Prostate gland (tissue), 2 donors: Measurements from ENCODE around the gene DUSP8. TPM values are rescaled to one million over a fixed set of nuclear protein-coding genes. Genes with fewer than 3 reads are reported as not detected.
A peak's percentile ranks its signal among the peaks of the same experiment; 100 is the strongest.

Source experiments
- DNase-seq: peaks from one replicate; pipeline ENCODE4 v3.0.0-alpha.2; 2019; ENCODE audit warnings: low spot score
- H3K27ac ChIP-seq, 2 donors: fragments of 200-600 bp; sonication (generic); 2 replicates each; pipeline ENCODE4 v1.5.1; 2017 to 2019
- H3K27me3 ChIP-seq: fragments of 200-600 bp; sonication (generic); replicated peaks from 2 replicates; pipeline ENCODE4 v1.5.1; 2019; ENCODE audit not compliant: insufficient read depth
- H3K36me3 ChIP-seq, 2 donors: fragments of 200-600 bp; sonication (generic); 1 replicate in 1 of 2; 2 replicates in 1 of 2; pipeline versions ENCODE4 v1.5.1 to v1.8.1; 2017 to 2019
- H3K4me1 ChIP-seq: fragments of 200-600 bp; sonication (generic); replicated peaks from 2 replicates; pipeline ENCODE4 v1.5.1; 2019
- H3K4me3 ChIP-seq, 2 donors: fragments of 200-600 bp; sonication (generic); 2 replicates each; pipeline ENCODE4 v1.5.1; 2017 to 2019
- H3K9me3 ChIP-seq: fragments of 200-600 bp; sonication (generic); 2 replicates; pipeline ENCODE4 v1.5.1; 2017
- CTCF ChIP-seq, 4 experiments: fragments of 200-600 bp in 2 of 4; fragments of 450-650 bp in 2 of 4; sonication (generic) in 2 of 4; IDR thresholded peaks; 1 replicate in 3 of 4; 2 replicates in 1 of 4; pipeline ENCODE4 v1.5.1; 2016 to 2019; ENCODE audit warnings: antibody characterized with exemption in 4 of 4, mild to moderate bottlenecking in 2 of 4, moderate library complexity in 2 of 4
- POLR2A ChIP-seq: fragments of 450-650 bp; IDR thresholded peaks from one replicate; pipeline ENCODE4 v1.6.1; 2016; ENCODE audit warnings: antibody characterized with exemption, mild to moderate bottlenecking
- POLR2AphosphoS5 ChIP-seq: sonication (generic); formaldehyde crosslinking; IDR thresholded peaks from one replicate; pipeline ENCODE4 v1.6.1; 2017; ENCODE audit warnings: antibody characterized with exemption
- WGBS: methylation state at CpG from one replicate; pipeline ENCODE4 v1.1.5; 2018; 5-methylcytosine and 5-hydroxymethylcytosine counted together
- intact Hi-C: fragments of 100-400 bp; cut with DNase I; formaldehyde crosslinking; loops from one replicate; pipeline ENCODE4 v1.14.2; 2022
- total RNA-seq, 2 donors: library from RNA; depleted of rRNA; stranded (reverse); fragments of >200 nt; gene quantifications; one replicate each; pipeline ENCODE4 v1.1.0, GENCODE V29; 2016

DUSP8 gene
- total RNA-seq, 2 donors from 2014 or later: 8.8 to 17.2 TPM

GRCh38 chr11:1532014-1532586, 40.0 kb downstream of the DUSP8 start:
- no peaks in the 10 kb centered on the region for H3K36me3 ChIP-seq
- intact Hi-C loops: loop anchor here (5.0 kb wide), 1 partner anchor 80 kb away; no protein-coding TSS in a partner anchor
- peak overlapping the region; percentile 51 to 63 for H3K27ac ChIP-seq
- 32% methylated on average over 17 of the region's 17 CpGs for WGBS
- TF ChIP-seq CTCF (IDR thresholded peaks at IDR 0.05): peak in 2 of 4 experiments; percentile 8 to 17
- peak; percentile 64 for TF ChIP-seq POLR2AphosphoS5
- no peak for TF ChIP-seq POLR2A
- no peaks in the 10 kb centered on the region for H3K27me3 ChIP-seq
- no peak overlapping the region for H3K4me3 ChIP-seq
- no peaks in the 10 kb centered on the region for H3K9me3 ChIP-seq
- DNase-seq: peak; percentile 74
- peaks cover 23% of the 10 kb centered on the region for H3K4me1 ChIP-seq

- WGBS: 45% methylated on average over 12 of the region's 12 CpGs
- H3K4me1 ChIP-seq: peaks cover 23% of the 10 kb centered on the region
- H3K9me3 ChIP-seq: no peaks in the 10 kb centered on the region
- TF ChIP-seq CTCF (IDR thresholded peaks at IDR 0.05) (no peak), POLR2A (no peak)
- no peaks in the 10 kb centered on the region for H3K36me3 ChIP-seq
- no peak overlapping the region for H3K4me3 ChIP-seq
- H3K27ac ChIP-seq: peak overlapping the region in 1 of 2 donors; percentile 28
- DNase-seq: no peak
- intact Hi-C loops: loop anchor here (5.0 kb wide), 1 partner anchor 79 kb away; no protein-coding TSS in a partner anchor
- no peaks in the 10 kb centered on the region for H3K27me3 ChIP-seq
These were observed 40.5 kb downstream of the DUSP8 start for GRCh38 chr11:1531449-1532013.

GRCh38 chr11:1530686-1531448, 41.2 kb downstream of the DUSP8 start:
- H3K4me1 ChIP-seq: peaks cover 23% of the 10 kb centered on the region
- intact Hi-C loops: loop anchor here (5.0 kb wide), 1 partner anchor 79 kb away; no protein-coding TSS in a partner anchor
- no peaks in the 10 kb centered on the region for H3K36me3 ChIP-seq
- WGBS: 75% methylated on average over 14 of the region's 19 CpGs
- no peak for DNase-seq
- H3K4me3 ChIP-seq: no peak overlapping the region
- H3K27me3 ChIP-seq: no peaks in the 10 kb centered on the region
- H3K9me3 ChIP-seq: no peaks in the 10 kb centered on the region
- no peak overlapping the region for H3K27ac ChIP-seq
- TF ChIP-seq POLR2AphosphoS5: no peak
- no peak for TF ChIP-seq CTCF (IDR thresholded peaks at IDR 0.05)
- TF ChIP-seq POLR2A: no peak

- peaks cover 23% of the 10 kb centered on the region for H3K4me1 ChIP-seq
- no peaks in the 10 kb centered on the region for H3K27me3 ChIP-seq
- no peak for DNase-seq
- 55% methylated on average over 5 of the region's 5 CpGs for WGBS
- no peaks in the 10 kb centered on the region for H3K9me3 ChIP-seq
- intact Hi-C loops: loop anchor here (5.0 kb wide), 1 partner anchor 77 kb away; no protein-coding TSS in a partner anchor
- TF ChIP-seq POLR2A (no peak), POLR2AphosphoS5 (no peak), CTCF (IDR thresholded peaks at IDR 0.05) (no peak)
- H3K36me3 ChIP-seq: no peaks in the 10 kb centered on the region
- H3K4me3 ChIP-seq: no peak overlapping the region
- no peak overlapping the region for H3K27ac ChIP-seq
These were observed 42.3 kb downstream of the DUSP8 start for GRCh38 chr11:1529774-1530173.
